Activated CD4-positive, CD25-positive, alpha-beta regulatory T cell treated with anti-CD3 and anti-CD28 coated beads, Interleukin-2, amount 50 U/mL, for 16 hours (primary cell): Measurements from ENCODE around the gene OR13C3.
"Not testable (repeated sequence)": the region's sequence is repeated elsewhere in the genome, so short reads cannot be mapped to it uniquely, and the experiment has no call there.

Experiments
- DNase-seq: peaks from one replicate; pipeline ENCODE4 v3.0.0-alpha.2; 2020; ENCODE audit warnings: low read depth, low spot score

The OR13C3 gene

DNA sequence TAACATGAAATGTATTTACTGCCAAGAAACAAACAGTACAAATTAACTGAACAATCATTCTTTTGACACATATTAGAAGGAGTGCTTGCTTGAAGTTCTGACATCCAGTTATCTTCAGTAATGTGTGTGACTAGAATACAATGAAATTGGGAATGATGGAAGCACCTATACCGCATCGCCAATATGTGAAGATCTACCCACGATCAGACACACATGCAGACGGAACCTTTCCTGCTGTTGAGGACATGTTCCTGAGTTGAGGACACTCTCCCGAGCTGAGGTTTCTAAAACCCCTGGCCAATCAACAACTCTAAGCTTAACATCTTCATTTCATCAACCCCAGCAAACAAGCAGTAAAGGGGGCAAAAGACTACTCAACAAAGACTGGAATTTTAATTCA is at the start of gene OR13C3:
OR13C3 (minus strand) TSS at position 101 of the 400 bp plus-strand sequence. CDS start 133 bp downstream, outside the sequence.
- no peak for DNase-seq

DNA sequence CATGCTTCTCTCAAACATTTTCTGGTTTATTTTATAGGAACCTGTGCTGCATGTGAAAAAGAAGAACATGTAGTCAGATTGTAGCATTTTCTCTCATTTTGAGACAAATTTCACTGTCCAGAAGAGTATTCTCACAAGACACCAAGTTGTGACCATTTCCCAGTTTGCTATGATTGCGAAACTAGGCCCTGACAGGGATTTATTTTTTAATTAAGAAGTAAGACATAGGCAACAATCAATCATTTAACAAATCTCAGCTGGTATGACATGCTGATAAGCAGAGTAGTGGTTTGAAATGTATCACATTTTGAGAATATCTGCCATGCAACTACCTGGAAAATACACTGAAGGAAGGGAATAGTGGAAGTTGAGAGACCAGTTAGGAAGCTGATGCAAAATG is 43.9 kb upstream of the OR13C3 start:
- DNase-seq = no peak

DNA sequence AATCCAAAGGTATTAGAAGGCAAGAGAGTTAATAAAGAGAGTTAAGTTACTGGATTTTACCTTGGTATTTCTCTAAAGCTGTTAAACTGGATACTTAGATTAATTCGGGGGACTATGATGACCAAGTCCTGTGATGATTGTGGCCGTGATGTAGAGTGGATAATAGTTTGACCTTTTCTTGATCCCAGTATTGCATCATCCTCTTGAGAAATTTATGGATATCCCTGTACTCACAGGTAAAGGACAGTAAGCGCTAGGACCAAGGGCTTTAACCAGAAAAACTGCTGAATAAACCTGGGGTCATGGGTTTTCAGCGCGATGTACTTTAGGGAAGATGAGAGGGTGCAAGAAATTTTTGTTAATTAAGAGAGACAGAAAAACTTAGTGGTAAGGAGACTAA is 40.6 kb upstream of the OR13C3 start:
- DNase-seq = no peak

DNA sequence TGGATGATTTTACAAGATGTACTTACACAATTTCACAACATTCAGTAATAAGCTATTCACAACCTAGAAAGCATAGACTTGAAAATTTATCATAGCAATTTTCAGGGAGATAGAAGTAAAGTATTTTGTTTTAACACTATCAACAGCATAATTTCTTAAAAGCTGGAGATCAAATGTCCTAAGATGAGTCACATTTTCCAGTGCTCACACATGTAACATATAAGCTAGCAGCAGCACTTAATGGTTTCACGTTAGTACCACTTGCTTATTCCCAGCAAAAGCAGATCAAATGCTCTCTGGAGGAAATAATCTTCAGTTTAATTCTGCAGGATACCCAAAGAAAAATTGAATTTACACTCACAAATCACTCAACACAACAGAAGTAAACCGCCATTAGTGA is 38.8 kb upstream of the OR13C3 start:
- no peak for DNase-seq

- no peak for DNase-seq
Measured at GRCh38 chr9:104572612-104573011, 36.0 kb upstream of the OR13C3 start.

DNA sequence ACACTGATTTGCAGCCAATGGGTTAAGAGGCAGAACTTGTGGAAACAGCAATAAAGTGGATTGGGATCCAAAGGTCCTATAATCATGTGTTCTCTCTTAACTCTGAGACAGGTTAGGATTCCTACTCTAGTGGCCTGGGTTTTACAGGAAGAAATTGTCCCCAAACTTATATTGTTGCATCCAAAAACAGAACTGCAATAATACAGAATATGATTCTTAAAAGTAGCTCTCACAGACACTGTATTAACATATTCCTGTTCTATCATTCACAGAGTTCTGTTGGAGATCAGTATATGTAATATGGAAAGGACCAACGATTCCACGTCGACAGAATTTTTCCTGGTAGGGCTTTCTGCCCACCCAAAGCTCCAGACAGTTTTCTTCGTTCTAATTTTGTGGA is 32.2 kb upstream of the OR13C3 start, which contains the start of gene OR13C8:
OR13C8 (plus strand) TSS at position 301 of the 400 bp plus-strand sequence; CDS start at position 301, 0 bp downstream.
- no peak for DNase-seq

DNA sequence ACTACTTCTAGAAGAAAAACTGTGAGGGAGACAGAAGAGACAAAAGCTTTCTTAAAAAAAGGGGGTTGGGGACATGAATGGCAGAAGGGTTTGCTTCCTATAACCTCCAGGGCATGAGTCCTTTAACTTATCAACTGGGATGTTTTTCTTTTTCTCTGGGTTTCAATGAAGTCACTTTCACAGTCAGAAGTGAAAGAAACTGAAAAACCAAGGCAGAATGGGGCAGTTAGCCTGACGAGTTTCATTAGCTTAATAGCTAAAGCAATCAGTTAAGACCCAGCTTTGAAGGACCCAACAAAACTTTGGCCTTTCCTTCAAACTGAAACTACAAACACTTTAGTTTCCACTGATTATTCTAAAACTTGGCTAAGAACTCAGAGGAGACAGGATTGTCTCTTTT is 27.7 kb upstream of the OR13C3 start:
- DNase-seq = no peak

GRCh38 chr9:104556830-104557634 is 20.4 kb upstream of the OR13C3 start:
- no peak for DNase-seq

- DNase-seq = no peak
Measured at GRCh38 chr9:104555521-104555920, 18.9 kb upstream of the OR13C3 start.

- DNase-seq = no peak
Measured at GRCh38 chr9:104553261-104553660, 16.6 kb upstream of the OR13C3 start.

GRCh38 chr9:104544644-104545043 is 8.0 kb upstream of the OR13C3 start:
- no peak for DNase-seq

DNA sequence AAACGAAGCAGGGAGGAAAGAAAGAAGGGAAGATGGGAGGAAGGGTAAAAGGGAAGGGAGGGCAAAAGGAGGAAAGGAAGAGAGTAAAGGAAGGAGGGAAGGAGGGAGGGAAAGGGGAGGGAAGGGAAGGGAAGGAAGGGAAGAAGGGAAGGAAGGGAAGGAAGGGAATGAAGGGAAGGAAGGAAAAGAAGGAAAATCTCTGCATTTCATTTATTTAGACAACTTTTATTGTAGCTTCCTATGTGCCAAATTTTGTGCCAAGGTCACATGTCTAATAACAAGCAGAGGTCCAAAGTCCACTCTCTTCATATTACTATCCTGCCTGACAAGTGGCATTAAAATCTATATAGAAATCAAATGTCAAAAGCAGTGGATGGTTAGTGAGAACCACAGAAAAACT is 2.6 kb upstream of the OR13C3 start:
- no peak for DNase-seq

DNA sequence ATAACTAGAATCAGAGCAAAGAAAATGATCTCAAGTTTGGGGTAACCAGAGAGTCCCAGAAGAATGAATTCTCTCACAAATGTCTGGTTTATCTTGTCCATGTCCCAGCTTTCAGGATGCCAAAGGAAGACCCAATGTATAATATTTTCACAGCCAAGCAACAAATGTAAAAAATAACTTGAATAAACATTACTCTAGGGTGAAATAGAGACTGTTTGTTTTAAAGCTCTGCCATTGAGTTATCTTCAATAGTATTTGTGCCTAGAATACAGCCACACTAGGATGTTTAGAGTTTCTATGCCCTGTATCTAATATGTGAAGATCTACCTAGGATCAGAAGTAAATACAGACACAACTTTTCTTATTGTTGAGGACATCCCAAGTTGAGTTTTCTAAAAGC is 9.5 kb downstream of the OR13C3 start, which contains the start of gene OR13C4:
OR13C4 (minus strand) TSS at position 101 of the 400 bp plus-strand sequence; CDS start at position 101, 0 bp downstream.
- no peak for DNase-seq

- not testable (repeated sequence) for DNase-seq
Measured at GRCh38 chr9:104520241-104520640, 16.4 kb downstream of the OR13C3 start.

- no peak for DNase-seq
Measured at GRCh38 chr9:104514901-104515300, 21.8 kb downstream of the OR13C3 start.

- no peak for DNase-seq
Measured at GRCh38 chr9:104506565-104506964, 30.1 kb downstream of the OR13C3 start.

- DNase-seq = no peak
Measured at GRCh38 chr9:104503963-104504362, 32.7 kb downstream of the OR13C3 start, which contains the start of gene OR13F1. Gene OR13F1 (plus strand): TSS chr9:104504263. CDS start chr9:104504263, 0 bp downstream.

DNA sequence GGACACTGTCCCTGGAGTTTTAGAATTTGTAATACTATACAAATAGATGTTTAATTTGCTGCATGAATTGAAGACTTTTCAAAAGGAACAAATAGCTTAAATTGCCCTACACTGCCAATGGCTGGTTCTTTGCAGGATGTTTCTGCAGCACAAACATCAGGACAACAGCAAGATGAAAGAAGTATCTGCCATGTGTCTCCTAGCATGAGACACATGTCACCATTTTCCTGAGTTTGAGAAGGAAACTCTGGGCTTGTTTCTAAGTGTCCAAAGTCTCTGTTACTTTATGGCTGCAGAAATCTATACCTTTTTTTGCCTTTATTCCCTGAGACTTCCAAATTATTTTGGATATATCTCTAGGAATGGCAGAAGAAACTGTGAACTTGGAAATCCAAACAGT is 33.2 kb downstream of the OR13C3 start:
- no peak for DNase-seq

- no peak for DNase-seq
Measured at GRCh38 chr9:104494808-104495207, 41.8 kb downstream of the OR13C3 start.
